GM18499 (cell line): Measurements from ENCODE around the gene ZNF780B.

Source experiments
- ATAC-seq: cut with Tn5 transposase; IDR thresholded peaks from one replicate; pipeline ENCODE4 v1.9.1; 2021; ENCODE audit warnings: moderate number of reproducible peaks; ENCODE audit not compliant: insufficient read depth, unreplicated experiment

The ZNF780B gene

DNA sequence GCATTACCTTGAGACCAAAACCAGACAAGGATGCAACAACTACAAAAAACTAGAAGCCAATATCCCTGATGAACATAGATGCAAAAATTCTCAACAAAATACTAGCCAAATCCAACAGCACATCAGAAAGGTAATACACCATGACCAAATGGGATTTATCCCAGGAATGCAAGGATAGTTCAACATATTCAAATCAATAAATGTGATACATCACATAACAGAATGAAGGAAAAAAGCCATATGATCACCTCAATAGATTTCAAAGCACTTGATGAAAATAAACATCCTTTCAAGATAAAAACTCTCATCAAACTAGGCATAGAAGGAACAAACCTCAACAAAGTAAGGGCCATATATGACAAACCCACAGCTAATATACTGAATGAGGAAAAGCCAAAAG, 69.4 kb downstream of the ZNF780B start:
- ATAC-seq, result no peak

GRCh38 chr19:39983695-39984300, 72.2 kb downstream of the ZNF780B start:
- no peak for ATAC-seq

DNA sequence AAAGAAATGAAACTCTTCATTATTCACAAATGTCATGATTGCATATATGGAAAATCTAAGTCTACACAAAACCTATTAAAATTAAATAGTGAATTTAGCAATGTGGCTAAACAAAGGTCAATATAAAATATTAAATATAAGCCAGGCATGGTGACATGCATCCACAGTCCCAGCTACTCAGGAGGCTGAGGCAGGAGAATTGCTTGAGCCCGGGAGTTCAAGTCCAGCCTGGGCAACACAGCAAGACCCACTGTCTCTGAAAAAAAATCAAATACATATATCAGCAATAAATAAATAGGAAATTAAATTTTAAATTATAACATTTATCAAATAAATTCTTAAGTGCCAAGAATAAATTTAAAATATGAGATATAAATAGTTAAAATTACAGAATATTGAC, 73.1 kb downstream of the ZNF780B start:
- no peak for ATAC-seq
